ENCODE data around the gene GPX5. TPM values are rescaled to one million over a fixed set of nuclear protein-coding genes. Genes with fewer than 3 reads are reported as not detected.

Gene GPX5
- total and polyA plus RNA-seq, 10 of the 15 experiments (the other 5 are each of a cell fraction or from before 2014, with no cell fraction given): not detected

- H3K4me2 ChIP-seq (ENCODE audit: control insufficient read depth, insufficient read depth): no peak overlapping the region
- TF ChIP-seq MXI1 (IDR thresholded peaks at IDR 0.05; ENCODE audit: low read depth, low read length): no peak
- no peak for TF ChIP-seq ZNF384 (IDR thresholded peaks at IDR 0.05; ENCODE audit: borderline replicate concordance, low read depth, low read length)
- TF ChIP-seq NFYA (IDR thresholded peaks at IDR 0.05; ENCODE audit: borderline replicate concordance, low read depth, low read length): no peak
- no peak for TF ChIP-seq JUNB (IDR thresholded peaks at IDR 0.05)
- TF ChIP-seq, protein P1, sequence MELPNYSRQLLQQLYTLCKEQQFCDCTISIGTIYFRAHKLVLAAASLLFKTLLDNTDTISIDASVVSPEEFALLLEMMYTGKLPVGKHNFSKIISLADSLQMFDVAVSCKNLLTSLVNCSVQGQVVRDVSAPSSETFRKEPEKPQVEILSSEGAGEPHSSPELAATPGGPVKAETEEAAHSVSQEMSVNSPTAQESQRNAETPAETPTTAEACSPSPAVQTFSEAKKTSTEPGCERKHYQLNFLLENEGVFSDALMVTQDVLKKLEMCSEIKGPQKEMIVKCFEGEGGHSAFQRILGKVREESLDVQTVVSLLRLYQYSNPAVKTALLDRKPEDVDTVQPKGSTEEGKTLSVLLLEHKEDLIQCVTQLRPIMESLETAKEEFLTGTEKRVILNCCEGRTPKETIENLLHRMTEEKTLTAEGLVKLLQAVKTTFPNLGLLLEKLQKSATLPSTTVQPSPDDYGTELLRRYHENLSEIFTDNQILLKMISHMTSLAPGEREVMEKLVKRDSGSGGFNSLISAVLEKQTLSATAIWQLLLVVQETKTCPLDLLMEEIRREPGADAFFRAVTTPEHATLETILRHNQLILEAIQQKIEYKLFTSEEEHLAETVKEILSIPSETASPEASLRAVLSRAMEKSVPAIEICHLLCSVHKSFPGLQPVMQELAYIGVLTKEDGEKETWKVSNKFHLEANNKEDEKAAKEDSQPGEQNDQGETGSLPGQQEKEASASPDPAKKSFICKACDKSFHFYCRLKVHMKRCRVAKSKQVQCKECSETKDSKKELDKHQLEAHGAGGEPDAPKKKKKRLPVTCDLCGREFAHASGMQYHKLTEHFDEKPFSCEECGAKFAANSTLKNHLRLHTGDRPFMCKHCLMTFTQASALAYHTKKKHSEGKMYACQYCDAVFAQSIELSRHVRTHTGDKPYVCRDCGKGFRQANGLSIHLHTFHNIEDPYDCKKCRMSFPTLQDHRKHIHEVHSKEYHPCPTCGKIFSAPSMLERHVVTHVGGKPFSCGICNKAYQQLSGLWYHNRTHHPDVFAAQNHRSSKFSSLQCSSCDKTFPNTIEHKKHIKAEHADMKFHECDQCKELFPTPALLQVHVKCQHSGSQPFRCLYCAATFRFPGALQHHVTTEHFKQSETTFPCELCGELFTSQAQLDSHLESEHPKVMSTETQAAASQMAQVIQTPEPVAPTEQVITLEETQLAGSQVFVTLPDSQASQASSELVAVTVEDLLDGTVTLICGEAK (IDR thresholded peaks at IDR 0.05; ENCODE audit: borderline replicate concordance): no peak
- no peak for TF ChIP-seq POLR2A (IDR thresholded peaks at IDR 0.05; ENCODE audit: low read depth, low read length)
- TF ChIP-seq, protein P2, sequence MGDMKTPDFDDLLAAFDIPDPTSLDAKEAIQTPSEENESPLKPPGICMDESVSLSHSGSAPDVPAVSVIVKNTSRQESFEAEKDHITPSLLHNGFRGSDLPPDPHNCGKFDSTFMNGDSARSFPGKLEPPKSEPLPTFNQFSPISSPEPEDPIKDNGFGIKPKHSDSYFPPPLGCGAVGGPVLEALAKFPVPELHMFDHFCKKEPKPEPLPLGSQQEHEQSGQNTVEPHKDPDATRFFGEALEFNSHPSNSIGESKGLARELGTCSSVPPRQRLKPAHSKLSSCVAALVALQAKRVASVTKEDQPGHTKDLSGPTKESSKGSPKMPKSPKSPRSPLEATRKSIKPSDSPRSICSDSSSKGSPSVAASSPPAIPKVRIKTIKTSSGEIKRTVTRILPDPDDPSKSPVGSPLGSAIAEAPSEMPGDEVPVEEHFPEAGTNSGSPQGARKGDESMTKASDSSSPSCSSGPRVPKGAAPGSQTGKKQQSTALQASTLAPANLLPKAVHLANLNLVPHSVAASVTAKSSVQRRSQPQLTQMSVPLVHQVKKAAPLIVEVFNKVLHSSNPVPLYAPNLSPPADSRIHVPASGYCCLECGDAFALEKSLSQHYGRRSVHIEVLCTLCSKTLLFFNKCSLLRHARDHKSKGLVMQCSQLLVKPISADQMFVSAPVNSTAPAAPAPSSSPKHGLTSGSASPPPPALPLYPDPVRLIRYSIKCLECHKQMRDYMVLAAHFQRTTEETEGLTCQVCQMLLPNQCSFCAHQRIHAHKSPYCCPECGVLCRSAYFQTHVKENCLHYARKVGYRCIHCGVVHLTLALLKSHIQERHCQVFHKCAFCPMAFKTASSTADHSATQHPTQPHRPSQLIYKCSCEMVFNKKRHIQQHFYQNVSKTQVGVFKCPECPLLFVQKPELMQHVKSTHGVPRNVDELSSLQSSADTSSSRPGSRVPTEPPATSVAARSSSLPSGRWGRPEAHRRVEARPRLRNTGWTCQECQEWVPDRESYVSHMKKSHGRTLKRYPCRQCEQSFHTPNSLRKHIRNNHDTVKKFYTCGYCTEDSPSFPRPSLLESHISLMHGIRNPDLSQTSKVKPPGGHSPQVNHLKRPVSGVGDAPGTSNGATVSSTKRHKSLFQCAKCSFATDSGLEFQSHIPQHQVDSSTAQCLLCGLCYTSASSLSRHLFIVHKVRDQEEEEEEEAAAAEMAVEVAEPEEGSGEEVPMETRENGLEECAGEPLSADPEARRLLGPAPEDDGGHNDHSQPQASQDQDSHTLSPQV (IDR thresholded peaks at IDR 0.05): no peak
- TF ChIP-seq, protein P3, sequence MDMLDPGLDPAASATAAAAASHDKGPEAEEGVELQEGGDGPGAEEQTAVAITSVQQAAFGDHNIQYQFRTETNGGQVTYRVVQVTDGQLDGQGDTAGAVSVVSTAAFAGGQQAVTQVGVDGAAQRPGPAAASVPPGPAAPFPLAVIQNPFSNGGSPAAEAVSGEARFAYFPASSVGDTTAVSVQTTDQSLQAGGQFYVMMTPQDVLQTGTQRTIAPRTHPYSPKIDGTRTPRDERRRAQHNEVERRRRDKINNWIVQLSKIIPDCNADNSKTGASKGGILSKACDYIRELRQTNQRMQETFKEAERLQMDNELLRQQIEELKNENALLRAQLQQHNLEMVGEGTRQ (IDR thresholded peaks at IDR 0.05; ENCODE audit: borderline replicate concordance, low read depth, low read length): no peak
- no peak for TF ChIP-seq NFYB (IDR thresholded peaks at IDR 0.05; ENCODE audit: insufficient read depth, low read depth, low read length)
- no peak for TF ChIP-seq ELK1 (IDR thresholded peaks at IDR 0.05; ENCODE audit: low read depth, low read length)
- TF ChIP-seq SIN3A (IDR thresholded peaks at IDR 0.05; ENCODE audit: low read depth, low read length): no peak
- no peaks in the 10 kb centered on the region for H3K27me3 ChIP-seq (replicated peaks in 1 of 2; ENCODE audit: control insufficient read depth in 2 of 2, insufficient read depth in 2 of 2, low read length in 1 of 2)
- ChIA-PET SMC1A (ENCODE audit: uncharacterized antibody, unreplicated experiment) (no interaction called here), RAD21 (ENCODE audit: unreplicated experiment) (no interaction called here), POLR2A (interaction anchor here (0.5 kb wide), 1 partner anchor 290 kb away, joined by 3 read pairs; no protein-coding TSS in a partner anchor), CTCF (no interaction called here)
- no peaks in the 10 kb centered on the region for H3K36me3 ChIP-seq (ENCODE audit: control insufficient read depth in 2 of 2, insufficient read depth in 2 of 2, low read length in 1 of 2)
- no peaks in the 10 kb centered on the region for H3K79me2 ChIP-seq (ENCODE audit: control insufficient read depth, insufficient read depth, low read length)
- ATAC-seq (no peak), DNase-seq (ENCODE audit: low read depth, low spot score) (no peak), FAIRE-seq (no peak)
- H3K9ac ChIP-seq (ENCODE audit: control insufficient read depth, insufficient read depth, low read length): no peak overlapping the region
- H2AFZ ChIP-seq (ENCODE audit: control insufficient read depth, low read depth, low read length): no peak overlapping the region
- intact Hi-C loops (cut with micrococcal nuclease; ENCODE audit: unreplicated experiment) (no loop called here), in situ Hi-C loops (cut with MboI) (no loop called here)
- no peak overlapping the region for H3K27ac ChIP-seq (ENCODE audit: control insufficient read depth, insufficient read depth)
- BruUV-seq (replicated peaks): no TSS peak
- no peak overlapping the region for H3K4me3 ChIP-seq
- H3K4me1 ChIP-seq (ENCODE audit: control insufficient read depth, insufficient read depth, low read length): no peaks in the 10 kb centered on the region
- no peaks in the 10 kb centered on the region for H4K20me1 ChIP-seq (ENCODE audit: control insufficient read depth, insufficient read depth)
- peaks cover 3% of the 10 kb centered on the region; the same call in 2 of the 3 replicates for H3K9me3 ChIP-seq (replicated peaks; ENCODE audit: control insufficient read depth, insufficient read depth, low read length)
- WGBS (ENCODE audit: insufficient coverage, insufficient replicate concordance, low lambda C conversion rate, missing lambda C conversion rate): 0% methylated on average over 2 of the region's 2 CpGs
These were observed 44.1 kb downstream of the GPX5 start for GRCh38 chr6:28569748-28570147.
